Hypothalamus (tissue), 51 donors: ENCODE results near the gene SELENOW.
"Not testable (repeated sequence)": the region's sequence is repeated elsewhere in the genome, so short reads cannot be mapped to it uniquely, and the experiment has no call there.

Experiments used
- DNase-seq, 51 donors: peaks; one replicate each; lab custom pipeline; 2025; lab: John Stamatoyannopoulos, UW

Gene SELENOW

DNA sequence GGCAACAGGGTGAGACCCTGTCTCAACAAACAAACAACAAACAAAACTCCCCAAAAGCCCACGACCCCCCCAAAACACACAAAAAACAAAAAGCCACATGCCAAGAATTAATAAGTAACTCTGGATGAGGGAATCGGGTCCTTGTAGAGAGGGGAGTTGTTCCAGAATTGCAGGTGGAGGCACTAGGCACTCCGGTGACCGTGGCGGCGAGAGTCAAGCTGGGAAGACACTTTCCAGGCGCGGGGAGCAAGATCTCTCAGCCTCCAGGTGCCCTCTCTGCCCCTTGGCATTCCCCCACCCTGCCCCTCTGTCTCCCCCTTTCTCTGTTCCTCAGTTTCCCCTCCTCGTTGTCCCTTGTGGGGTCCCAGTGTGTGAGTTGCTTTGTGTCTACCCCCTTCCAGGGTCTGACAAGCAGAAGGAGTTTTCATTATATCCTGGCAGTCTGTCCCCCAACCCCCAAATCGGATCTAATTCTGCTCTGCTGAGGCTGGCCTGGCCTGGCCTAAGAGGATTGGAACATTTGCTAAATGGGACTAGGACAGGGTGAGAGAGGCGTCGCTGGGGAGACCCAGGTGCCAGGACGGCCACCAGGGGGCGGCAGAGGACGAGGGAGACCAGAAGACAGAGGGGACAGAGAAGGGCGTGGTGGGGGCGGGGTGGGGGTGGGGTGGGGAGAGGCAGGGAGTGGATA is 34.9 kb downstream of the SELENOW start:
- DNase-seq: peak in 37 of 51 donors; percentile 1 to 60 (median 18)

DNA sequence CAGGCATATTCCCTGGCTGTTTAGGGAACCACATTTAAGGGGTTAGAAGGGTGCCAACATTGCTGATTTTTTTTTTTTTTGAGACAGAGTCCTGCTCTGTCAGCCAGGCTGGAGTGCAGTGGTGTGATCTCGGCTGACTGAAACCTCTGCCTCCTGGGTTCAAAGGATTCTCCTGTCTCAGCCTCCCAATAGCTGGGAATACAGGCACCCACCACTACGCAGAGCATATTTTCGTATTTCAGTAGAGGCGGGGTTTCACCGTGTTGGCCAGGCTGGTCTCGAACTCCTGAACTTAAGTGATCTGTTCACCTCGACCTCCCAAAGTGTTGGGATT is 35.5 kb downstream of the SELENOW start:
- no peak for DNase-seq

DNA sequence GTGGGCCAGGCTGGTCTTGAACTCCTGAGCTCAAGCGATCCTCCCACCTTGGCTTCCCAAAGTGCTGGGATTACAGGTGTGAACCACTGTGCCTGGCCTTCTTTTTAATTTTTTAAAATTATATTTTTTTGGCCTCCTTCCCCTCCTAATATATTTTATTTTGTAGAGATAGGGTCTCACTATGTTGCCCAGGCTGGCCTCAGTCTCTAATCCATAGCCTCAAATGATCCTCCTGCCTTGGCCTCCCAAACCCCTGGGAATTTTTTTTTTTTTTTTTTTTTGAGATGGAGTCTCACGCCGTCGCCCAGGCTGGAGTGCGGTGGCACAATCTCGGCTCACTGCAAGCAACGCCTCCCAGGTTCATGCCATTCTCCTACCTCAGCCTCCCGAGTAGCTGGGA is 37.8 kb downstream of the SELENOW start:
- not testable (repeated sequence) for DNase-seq

DNA sequence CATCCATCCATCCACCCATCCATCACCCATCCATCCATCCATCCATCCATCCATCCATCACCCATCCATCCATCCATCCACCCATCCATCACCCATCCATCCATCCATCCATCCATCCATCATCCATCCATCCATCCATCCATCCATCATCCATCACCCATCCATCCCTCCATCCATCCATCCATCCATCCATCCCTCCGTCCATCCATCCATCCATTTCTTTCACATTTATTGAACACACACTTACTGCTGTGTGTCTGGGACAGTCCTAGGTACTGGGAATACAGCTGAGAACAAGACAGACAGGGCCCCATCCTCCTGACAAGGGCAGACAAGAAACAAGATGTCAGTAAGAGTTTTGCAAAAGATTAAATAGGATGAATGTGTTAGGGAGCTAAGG is 39.7 kb downstream of the SELENOW start:
- DNase-seq: not testable (repeated sequence)

DNA sequence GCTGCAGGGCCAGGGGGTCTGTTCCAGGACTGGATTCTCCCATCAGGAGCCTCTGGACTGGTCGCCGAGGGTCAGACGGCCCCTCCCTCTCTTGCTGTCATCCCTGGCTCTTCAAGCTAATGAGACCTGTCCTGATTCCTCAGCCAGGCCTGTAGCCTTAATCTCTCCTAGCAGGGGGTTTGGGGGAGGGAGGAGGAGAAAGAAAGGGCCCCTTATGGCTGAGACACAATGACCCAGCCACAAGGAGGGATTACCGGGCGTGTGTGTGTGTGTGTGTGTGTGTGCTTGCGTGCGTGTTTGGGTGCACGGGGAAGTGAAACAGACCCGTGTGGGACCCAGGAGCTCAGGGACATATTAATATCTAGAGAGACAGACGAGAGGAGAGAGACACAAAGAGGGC is 41.4 kb downstream of the SELENOW start:
- DNase-seq: no peak

DNA sequence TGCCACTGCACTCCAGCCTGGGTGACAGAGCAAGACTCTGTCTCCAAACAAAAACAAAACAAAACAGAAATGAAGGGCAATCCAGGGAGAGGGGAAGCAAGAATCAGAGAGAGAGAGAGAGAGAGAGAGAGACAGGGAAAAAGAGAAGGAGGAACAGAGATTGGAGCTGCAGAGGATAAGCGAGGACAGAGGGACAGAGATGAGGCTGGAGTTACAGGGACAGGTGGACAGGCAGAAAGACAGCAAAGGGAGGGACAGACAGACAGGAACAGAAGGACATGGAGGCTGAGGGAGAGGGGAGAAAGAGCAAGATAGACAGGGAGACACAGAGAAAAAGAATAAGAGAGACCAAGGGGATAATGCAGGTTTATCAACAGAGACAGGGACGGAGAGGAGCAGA is 41.9 kb downstream of the SELENOW start:
- DNase-seq: no peak

DNA sequence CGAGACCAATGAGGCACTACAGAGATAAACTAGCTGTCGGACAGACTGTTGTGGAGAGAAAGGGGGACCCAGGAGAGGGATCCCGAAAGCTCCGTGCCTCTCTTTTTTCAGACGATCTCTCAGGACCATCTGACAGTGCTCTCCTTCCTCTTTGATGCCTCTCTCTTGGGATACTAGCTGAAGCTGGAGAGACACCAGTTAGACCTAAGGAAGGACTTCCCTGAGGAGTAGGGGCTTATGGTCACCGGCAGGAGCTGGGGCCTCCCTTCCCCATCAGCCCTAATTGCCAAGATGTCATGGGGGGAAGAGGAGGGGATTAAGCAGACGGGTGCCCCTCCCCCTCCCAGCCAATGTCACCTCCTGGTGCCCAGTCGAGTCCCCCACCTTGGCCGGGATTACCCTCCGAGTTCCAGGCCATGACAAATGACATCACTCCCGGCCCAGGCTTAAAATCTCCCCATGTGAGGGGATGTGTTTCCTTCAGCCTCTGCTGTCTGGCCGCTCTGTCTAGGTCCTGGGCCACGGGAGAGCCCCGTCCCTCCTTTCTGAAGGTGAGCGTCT is 43.0 kb downstream of the SELENOW start, which contains the start of gene CRX:
CRX (plus strand) TSS at position 478 of the 561 bp plus-strand sequence. CDS start 12,507 bp downstream, outside the sequence.
- no peak for DNase-seq

DNA sequence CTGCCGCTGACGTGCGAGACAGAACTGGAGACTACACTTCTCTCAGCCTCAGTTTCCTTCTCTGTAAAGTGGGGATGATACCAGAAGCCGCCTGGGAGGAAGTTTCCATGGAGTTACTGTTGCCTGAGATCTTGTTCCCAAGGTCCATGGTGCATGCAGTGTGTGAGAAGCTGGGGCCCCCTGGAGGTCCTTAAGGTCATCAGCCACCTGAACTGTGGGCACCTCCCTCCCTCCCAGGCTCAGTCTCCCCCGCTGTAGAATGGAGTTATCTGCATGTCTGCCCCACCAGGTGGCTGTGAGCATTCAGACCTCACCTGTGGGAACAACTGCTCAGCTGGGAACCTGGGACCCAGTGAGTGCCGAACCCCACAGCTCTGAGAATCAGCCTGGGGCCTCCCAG is 45.9 kb downstream of the SELENOW start:
- DNase-seq: no peak

DNA sequence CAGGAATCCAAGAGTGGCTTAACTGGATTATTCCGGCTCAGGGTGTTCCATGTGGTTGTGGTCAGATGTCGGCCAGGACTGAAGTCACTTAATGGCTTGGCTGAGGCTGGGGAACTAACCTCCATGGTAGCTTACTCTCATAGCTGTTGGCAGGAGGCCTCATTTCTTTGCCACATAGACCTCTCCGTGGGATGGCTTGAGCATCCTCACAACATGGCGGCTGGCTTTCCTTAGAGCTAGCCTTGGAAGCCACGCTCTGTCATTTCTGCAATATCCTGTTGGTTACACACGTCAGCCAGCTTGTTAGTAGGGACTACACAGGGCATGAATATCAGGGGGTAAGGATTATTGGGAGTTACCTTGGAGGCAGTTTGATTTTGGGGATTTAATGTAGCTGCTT is 48.3 kb downstream of the SELENOW start:
- no peak for DNase-seq

DNA sequence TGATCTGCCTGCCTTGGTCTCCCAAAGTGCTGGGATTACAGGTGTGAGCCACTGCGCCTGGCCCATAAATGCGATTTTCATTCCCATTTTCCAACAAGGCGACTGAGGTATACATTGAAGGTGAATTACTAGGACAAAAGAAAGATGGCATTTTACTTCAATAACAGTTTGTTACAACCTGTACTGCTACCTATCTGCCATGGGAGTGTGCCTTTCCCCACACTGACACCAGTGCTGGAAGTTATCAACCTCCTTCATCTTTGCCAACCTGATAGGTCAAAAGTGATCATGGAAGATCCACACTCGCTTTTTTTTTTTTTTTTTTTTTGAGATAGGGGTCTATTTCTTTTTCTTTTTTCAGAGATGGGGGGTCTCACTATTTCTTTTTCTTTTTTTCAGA is 54.2 kb downstream of the SELENOW start:
- no peak for DNase-seq
